ENCODE data around the gene ZNF555.
A peak's percentile ranks its signal among the peaks of the same experiment; 100 is the strongest.
"Not testable (repeated sequence)": the region's sequence is repeated elsewhere in the genome, so short reads cannot be mapped to it uniquely, and the experiment has no call there.

ZNF555 gene

GRCh38 chr19:2840794-2841791, at the start of gene ZNF555:
TSS of gene ZNF555 (plus strand) at chr19:2841475. CDS start at chr19:2841573, 98 bp downstream.
- DNase-seq (ENCODE audit: low read depth) = peak; percentile 99

- DNase-seq (ENCODE audit: low read depth) = no peak
Measured at GRCh38 chr19:2791876-2792275, 49.4 kb upstream of the ZNF555 start.

- not testable (repeated sequence) for DNase-seq (ENCODE audit: low read depth)
Measured at GRCh38 chr19:2792666-2793065, 48.6 kb upstream of the ZNF555 start.

GRCh38 chr19:2793126-2793525, 48.1 kb upstream of the ZNF555 start:
- DNase-seq (ENCODE audit: low read depth) = no peak

GRCh38 chr19:2793577-2793976, 47.7 kb upstream of the ZNF555 start:
- DNase-seq (ENCODE audit: low read depth) = no peak

- DNase-seq (ENCODE audit: low read depth) = no peak
Measured at GRCh38 chr19:2795827-2796658, 45.2 kb upstream of the ZNF555 start.

- DNase-seq (ENCODE audit: low read depth) = no peak
Measured at GRCh38 chr19:2796659-2797266, 44.5 kb upstream of the ZNF555 start.

- no peak for DNase-seq (ENCODE audit: low read depth)
Measured at GRCh38 chr19:2797280-2797679, 44.0 kb upstream of the ZNF555 start.

- DNase-seq (ENCODE audit: low read depth) = no peak
Measured at GRCh38 chr19:2798158-2798685, 43.1 kb upstream of the ZNF555 start.

GRCh38 chr19:2798733-2799132, 42.5 kb upstream of the ZNF555 start:
- DNase-seq (ENCODE audit: low read depth) = no peak

- no peak for DNase-seq (ENCODE audit: low read depth)
Measured at GRCh38 chr19:2799273-2800020, 41.8 kb upstream of the ZNF555 start.

- DNase-seq (ENCODE audit: low read depth) = no peak
Measured at GRCh38 chr19:2800506-2800905, 40.8 kb upstream of the ZNF555 start.

GRCh38 chr19:2802826-2803225, 38.4 kb upstream of the ZNF555 start:
- DNase-seq (ENCODE audit: low read depth) = no peak

- no peak for DNase-seq (ENCODE audit: low read depth)
Measured at GRCh38 chr19:2803486-2804155, 37.7 kb upstream of the ZNF555 start.

- no peak for DNase-seq (ENCODE audit: low read depth)
Measured at GRCh38 chr19:2804156-2805004, 36.9 kb upstream of the ZNF555 start.

- DNase-seq (ENCODE audit: low read depth) = no peak
Measured at GRCh38 chr19:2805261-2805900, 35.9 kb upstream of the ZNF555 start.

GRCh38 chr19:2805991-2806649, 35.2 kb upstream of the ZNF555 start:
- DNase-seq (ENCODE audit: low read depth) = no peak

- DNase-seq (ENCODE audit: low read depth) = no peak
Measured at GRCh38 chr19:2806736-2807378, 34.4 kb upstream of the ZNF555 start.
